Measurements from ENCODE around the gene PLCG2.
A peak's percentile ranks its signal among the peaks of the same experiment; 100 is the strongest.

PLCG2 gene

GRCh38 chr16:81878529-81878928 lies 99.4 kb downstream of the PLCG2 start:
- ATAC-seq = no peak

DNA sequence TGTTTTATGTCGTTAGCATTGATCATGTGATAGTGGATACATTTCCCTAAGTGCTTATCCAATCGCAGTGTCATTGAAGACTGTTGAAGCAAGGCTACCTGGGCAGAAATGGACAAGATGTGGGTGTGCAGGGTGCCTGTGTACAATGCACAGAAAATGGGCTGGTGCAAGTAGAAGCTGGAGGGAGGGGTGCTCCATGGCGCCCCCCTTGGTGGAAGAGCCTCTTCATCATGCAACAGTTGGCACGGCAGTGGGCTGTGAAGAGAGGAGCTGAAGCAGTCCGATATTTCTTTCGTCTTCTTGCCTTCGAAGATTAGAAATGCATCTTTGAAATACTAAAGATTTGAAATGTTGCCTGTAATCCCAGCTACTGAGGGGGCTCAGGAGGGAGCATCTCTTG lies 100.5 kb downstream of the PLCG2 start:
- ATAC-seq = no peak
- DNase-seq = no peak

More at GRCh38 chr16:81878529-81878928, 99.4 kb downstream of the PLCG2 start:
- DNase-seq = no peak

- no peak for ATAC-seq
Measured at GRCh38 chr16:81880816-81881215, 101.7 kb downstream of the PLCG2 start.

DNA sequence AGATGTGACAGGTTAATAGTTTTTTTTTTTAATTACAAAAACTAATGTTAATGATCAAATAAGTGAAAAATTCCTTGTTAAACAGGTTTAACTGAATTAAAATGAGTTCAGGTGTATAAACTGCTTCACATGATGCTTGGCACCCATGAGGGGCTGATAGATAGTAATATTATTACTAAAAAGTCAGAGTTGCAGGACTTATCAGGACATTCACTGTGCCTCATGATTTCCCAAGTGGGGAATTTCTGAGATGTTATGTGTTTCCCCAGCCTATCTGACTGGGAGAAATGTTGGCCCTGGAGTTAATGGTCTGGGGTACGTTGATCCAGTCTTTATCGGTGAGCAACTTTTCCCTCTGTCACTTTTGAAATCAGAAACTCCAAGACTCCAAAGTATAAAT lies 102.1 kb downstream of the PLCG2 start:
- no peak for DNase-seq
- no peak for ATAC-seq

More at GRCh38 chr16:81880816-81881215, 101.7 kb downstream of the PLCG2 start:
- DNase-seq = no peak

- ATAC-seq (no peak), DNase-seq (no peak)
Measured at GRCh38 chr16:81882559-81882958, 103.5 kb downstream of the PLCG2 start.

- DNase-seq = no peak
- no peak for ATAC-seq
Measured at GRCh38 chr16:81883235-81883634, 104.1 kb downstream of the PLCG2 start.

- ATAC-seq (no peak), DNase-seq (peak; percentile 27)
Measured at GRCh38 chr16:81885976-81886586, 107.0 kb downstream of the PLCG2 start.

DNA sequence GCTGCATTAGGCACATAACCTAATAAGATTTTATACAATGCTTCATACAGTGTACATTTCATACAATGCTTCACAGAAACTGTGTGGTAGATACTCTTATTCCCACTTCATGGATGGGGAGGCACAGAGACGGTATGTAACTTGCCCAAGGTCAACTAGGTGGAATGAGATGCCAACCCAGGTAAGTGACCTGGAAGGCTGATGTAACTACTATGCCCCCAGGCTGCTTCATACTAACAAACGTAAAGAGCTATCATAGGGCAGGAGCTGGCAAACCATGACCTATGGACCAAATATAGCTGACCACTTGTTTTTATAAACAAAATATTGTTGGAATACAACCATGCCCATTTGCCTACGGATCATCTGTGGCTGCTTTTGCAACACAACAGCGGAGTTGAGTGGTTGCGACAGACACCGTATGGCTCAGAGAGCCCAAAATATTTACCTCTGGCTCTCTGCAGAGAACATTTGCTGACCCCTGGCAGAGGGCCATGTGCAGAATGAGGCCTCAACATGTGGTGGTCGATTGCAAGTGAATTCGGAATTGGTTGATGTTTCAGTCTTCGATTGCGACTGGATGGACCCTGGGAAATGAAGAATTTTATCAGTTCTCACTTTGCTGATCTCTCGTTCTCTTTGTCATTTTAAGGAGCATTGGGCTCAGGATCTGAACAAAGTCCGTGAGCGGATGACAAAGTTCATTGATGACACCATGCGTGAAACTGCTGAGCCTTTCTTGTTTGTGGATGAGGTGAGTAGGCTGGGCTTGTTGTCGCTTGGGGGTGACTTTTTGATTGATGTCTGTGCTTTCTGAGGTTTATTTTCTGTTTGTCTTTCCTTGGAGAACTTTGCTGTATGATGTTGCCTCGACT lies 109.7 kb downstream of the PLCG2 start:
- DNase-seq (no peak), ATAC-seq (no peak)

GRCh38 chr16:81891736-81892364 lies 112.8 kb downstream of the PLCG2 start:
- no peak for DNase-seq
- no peak for ATAC-seq

DNA sequence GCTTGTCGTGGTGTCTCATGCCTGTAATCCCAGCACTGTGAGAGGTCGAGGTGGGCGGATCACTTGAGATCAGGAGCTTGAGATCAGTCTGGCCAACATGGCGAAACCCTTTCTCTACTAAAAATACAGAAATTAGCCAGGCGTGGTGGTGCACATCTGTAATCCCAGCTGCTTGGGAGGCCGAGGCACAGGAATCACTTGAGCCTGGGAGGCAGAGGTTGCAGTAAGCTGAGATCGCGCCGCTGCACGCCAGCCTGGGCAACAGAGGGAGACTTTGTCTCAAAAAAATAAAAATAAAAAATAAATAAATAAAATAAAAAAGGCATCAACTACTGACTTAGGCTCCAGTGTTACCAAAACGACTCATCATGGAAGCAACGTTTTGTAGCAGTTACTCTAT lies 115.5 kb downstream of the PLCG2 start:
- ATAC-seq (no peak), DNase-seq (no peak)

- no peak for DNase-seq
- ATAC-seq = no peak
Measured at GRCh38 chr16:81896902-81897301, 117.8 kb downstream of the PLCG2 start.

DNA sequence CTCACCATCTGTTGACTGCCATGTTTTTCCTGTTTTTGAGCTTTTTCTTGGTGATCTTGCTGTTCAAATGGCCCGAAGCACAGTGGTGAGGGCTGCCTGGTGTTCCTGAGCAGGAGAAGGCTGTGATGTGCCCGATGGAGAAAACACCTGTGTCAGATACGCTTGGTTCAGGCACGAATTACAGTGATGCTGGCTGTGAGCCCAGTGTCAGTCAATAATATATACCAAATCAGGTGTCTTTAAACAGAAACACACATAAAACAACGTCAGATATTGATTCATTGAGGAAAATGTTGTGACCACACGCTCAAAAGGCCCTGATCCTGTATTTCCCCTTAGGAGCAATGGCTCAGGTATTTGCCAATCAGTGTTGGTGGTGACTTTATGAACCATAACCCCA lies 120.5 kb downstream of the PLCG2 start:
- ATAC-seq = no peak
- DNase-seq = no peak

- DNase-seq (no peak), ATAC-seq (no peak)
Measured at GRCh38 chr16:81900014-81900413, 120.9 kb downstream of the PLCG2 start.

DNA sequence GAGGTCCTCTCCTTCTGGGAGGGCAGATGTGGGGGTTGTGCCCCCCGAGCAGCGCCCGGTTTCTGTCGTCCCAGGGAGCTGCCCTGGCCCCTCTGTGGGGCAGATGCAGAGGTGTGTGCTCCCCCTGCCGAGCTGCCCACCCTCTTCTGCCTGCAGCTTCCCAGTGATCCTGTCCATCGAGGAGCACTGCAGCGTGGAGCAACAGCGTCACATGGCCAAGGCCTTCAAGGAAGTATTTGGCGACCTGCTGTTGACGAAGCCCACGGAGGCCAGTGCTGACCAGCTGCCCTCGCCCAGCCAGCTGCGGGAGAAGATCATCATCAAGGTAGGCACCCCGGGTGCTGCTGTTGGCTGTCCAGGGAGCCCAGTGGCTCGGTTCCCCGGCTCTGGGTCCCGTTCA lies 121.4 kb downstream of the PLCG2 start:
- ATAC-seq (no peak), DNase-seq (no peak)

- no peak for DNase-seq
- ATAC-seq = no peak
Measured at GRCh38 chr16:81901484-81901883, 122.4 kb downstream of the PLCG2 start.

DNA sequence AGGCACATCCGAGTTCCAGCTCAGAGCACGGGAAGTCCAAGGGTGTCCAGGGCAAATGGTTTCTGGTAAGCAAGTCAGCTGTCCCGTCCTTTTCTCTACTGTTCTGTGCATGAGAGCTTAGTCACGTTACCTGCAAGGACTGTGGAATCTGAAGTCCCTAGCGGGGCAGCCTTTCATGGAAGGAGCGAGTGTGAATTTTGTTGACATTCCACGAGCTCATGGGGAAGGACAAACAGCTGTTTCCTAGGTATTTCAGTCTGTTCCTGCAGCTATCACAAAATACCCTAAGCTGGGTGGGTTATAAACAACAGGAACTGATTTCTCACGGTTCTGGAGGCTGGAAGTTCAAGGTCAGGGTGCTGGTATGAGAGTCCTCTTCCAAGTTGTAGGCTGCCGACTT lies 122.9 kb downstream of the PLCG2 start:
- ATAC-seq = no peak
- no peak for DNase-seq

- DNase-seq (no peak), ATAC-seq (no peak)
Measured at GRCh38 chr16:81904320-81904719, 125.2 kb downstream of the PLCG2 start.

- no peak for ATAC-seq
- DNase-seq = no peak
Measured at GRCh38 chr16:81905277-81905676, 126.2 kb downstream of the PLCG2 start.

DNA sequence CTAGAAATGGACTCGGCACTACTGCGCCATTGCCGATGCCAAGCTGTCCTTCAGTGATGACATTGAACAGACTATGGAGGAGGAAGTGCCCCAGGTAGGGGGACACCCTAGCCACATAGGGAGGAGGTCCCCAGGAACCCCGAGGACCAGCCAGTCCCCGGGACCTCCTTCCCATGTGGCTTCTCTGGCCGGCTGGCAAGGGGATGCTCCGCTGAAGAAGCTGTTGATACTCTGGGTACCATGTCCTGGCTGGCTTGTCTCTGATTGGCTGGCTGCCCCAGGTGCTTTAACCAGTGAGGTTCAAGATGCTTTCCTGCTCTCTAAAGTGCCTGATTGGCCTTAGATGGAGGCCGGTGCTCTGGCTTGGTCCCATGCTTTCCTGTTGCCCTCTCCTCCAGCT lies 128.6 kb downstream of the PLCG2 start:
- no peak for DNase-seq
- ATAC-seq = no peak

DNA sequence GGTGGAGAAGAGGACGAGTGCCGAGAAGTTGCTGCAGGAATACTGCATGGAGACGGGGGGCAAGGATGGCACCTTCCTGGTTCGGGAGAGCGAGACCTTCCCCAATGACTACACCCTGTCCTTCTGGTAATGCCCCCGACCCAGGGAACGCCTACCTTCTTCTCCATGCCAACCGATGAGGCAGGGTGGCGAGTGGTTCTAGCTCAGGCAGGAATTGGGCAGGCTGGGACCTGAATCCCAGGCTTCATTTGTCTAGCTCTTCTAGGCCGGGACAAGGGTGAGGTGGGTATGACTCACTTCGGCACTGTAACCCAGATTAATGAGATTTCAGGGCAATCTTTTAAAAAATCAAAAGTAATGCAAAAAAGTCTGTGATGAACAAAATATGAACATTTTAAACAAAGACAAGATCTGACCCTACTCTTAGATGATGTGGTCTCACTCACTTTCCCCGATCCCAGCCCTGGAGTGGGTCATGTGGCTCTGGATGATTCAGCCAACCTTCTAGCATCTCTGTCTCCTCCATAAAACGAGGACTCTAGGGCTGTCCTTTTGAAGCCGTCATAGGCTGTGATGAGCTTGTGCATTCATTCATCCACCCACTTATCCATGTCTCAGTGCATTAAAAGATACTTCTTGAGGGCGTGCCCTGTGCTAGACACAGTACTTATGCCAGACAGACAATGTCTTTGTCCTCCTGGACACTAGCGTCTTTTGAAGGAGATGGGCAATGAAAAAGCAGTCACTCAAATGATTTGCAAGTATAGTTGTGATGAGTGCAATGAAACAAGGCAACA lies 129.6 kb downstream of the PLCG2 start:
- DNase-seq (no peak), ATAC-seq (no peak)

GRCh38 chr16:81910366-81910885 lies 131.3 kb downstream of the PLCG2 start:
- no peak for DNase-seq
- no peak for ATAC-seq

- ATAC-seq = no peak
- DNase-seq = no peak
Measured at GRCh38 chr16:81912395-81912794, 133.3 kb downstream of the PLCG2 start.
